ENCODE results near the gene CARS2. TPM values are rescaled to one million over a fixed set of nuclear protein-coding genes. Genes with fewer than 3 reads are reported as not detected.

Gene CARS2
- polyA plus RNA-seq, 2 of the 4 experiments (the other 2 are of a cell fraction) = 31.5 to 41.4 TPM

- ATAC-seq = no peak
- Histone ChIP-seq H3K27ac (no peak overlapping the region), H3K4me3 (no peak overlapping the region), H3K4me1 (no peaks in the 10 kb centered on the region), H3K9me3 (no peaks in the 10 kb centered on the region), H3K4me2 (no peak overlapping the region)
- ChIA-PET POLR2A (no interaction called here), CTCF (no interaction called here)
- WGBS (ENCODE audit: missing lambda C conversion rate) = 93% methylated on average over 15 of the region's 16 CpGs
- DNase-seq (ENCODE audit: low read depth in 1 of 2, low spot score in 1 of 2) = no peak
- TF ChIP-seq CHD2 (IDR thresholded peaks at IDR 0.05; ENCODE audit: low read length, partially characterized antibody) (no peak), SREBF2 (IDR thresholded peaks at IDR 0.05) (no peak), ATOH8 (CRISPR knock-in tag; IDR thresholded peaks at IDR 0.05; ENCODE audit: low read depth) (no peak), MAFK (IDR thresholded peaks at IDR 0.05; ENCODE audit: partially characterized antibody) (no peak), RFX5 (IDR thresholded peaks at IDR 0.05) (no peak), ZSCAN20 (CRISPR knock-in tag; IDR thresholded peaks at IDR 0.05) (no peak), PBX3 (IDR thresholded peaks at IDR 0.05) (no peak), USF2 (IDR thresholded peaks at IDR 0.05) (no peak), ZC3H11A (IDR thresholded peaks at IDR 0.05) (no peak), BHLHE40 (IDR thresholded peaks at IDR 0.05; ENCODE audit: low read depth, low read length) (no peak), HOXA7 (CRISPR knock-in tag; IDR thresholded peaks at IDR 0.05) (no peak)
- no peak for FAIRE-seq
Measured at GRCh38 chr13:110651726-110652230, 54.1 kb downstream of the CARS2 start.

GRCh38 chr13:110651271-110651670, 54.6 kb downstream of the CARS2 start:
- H3K9me3 ChIP-seq = no peaks in the 10 kb centered on the region
- H3K4me1 ChIP-seq = no peaks in the 10 kb centered on the region
- POLR2A ChIA-PET = no interaction called here
- TF ChIP-seq CTCF (IDR thresholded peaks at IDR 0.05) = no peak
- TF ChIP-seq RCOR1 (IDR thresholded peaks at IDR 0.05; ENCODE audit: low read depth, low read length) = no peak
- TF ChIP-seq REST (IDR thresholded peaks at IDR 0.05) = no peak
- no peak for TF ChIP-seq HES2 (IDR thresholded peaks at IDR 0.05)
- no peak for TF ChIP-seq CHD2 (IDR thresholded peaks at IDR 0.05; ENCODE audit: low read length, partially characterized antibody)
- TF ChIP-seq KDM1A (IDR thresholded peaks at IDR 0.05; ENCODE audit: low read depth) = no peak
- TF ChIP-seq NR3C1 (IDR thresholded peaks at IDR 0.05) = no peak
- no peak for TF ChIP-seq HDAC2 (IDR thresholded peaks at IDR 0.05)
- TF ChIP-seq HEYL (CRISPR knock-in tag; IDR thresholded peaks at IDR 0.05) = no peak
- CTCF ChIA-PET = no interaction called here
- FAIRE-seq = no peak
- no peak for DNase-seq (ENCODE audit: low read depth in 1 of 2, low spot score in 1 of 2)
- H3K4me3 ChIP-seq = no peak overlapping the region
- no peak for ATAC-seq
- no peak overlapping the region for H3K4me2 ChIP-seq
- no peak overlapping the region for H3K27ac ChIP-seq
- 98% methylated on average over 5 of the region's 14 CpGs for WGBS (ENCODE audit: missing lambda C conversion rate)
